ENCODE data around the gene OR5AU1. TPM values are rescaled to one million over a fixed set of nuclear protein-coding genes. Genes with fewer than 3 reads are reported as not detected.

OR5AU1 gene
- total RNA-seq, 1 experiment from 2014 or later: not detected

- H3K4me1 ChIP-seq (ENCODE audit: insufficient read depth, low read length): no peaks in the 10 kb centered on the region; the same call in 1 of the 2 replicates
- H2BK20ac ChIP-seq (ENCODE audit: low read depth, low read length, poor library complexity, severe bottlenecking): no peak overlapping the region
- H2BK5ac ChIP-seq (ENCODE audit: insufficient read length, low read length): no peak overlapping the region
- H3K56ac ChIP-seq (ENCODE audit: insufficient read length, low read depth, low read length): no peak overlapping the region
- TF ChIP-seq, protein P1, sequence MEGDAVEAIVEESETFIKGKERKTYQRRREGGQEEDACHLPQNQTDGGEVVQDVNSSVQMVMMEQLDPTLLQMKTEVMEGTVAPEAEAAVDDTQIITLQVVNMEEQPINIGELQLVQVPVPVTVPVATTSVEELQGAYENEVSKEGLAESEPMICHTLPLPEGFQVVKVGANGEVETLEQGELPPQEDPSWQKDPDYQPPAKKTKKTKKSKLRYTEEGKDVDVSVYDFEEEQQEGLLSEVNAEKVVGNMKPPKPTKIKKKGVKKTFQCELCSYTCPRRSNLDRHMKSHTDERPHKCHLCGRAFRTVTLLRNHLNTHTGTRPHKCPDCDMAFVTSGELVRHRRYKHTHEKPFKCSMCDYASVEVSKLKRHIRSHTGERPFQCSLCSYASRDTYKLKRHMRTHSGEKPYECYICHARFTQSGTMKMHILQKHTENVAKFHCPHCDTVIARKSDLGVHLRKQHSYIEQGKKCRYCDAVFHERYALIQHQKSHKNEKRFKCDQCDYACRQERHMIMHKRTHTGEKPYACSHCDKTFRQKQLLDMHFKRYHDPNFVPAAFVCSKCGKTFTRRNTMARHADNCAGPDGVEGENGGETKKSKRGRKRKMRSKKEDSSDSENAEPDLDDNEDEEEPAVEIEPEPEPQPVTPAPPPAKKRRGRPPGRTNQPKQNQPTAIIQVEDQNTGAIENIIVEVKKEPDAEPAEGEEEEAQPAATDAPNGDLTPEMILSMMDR (conservative IDR thresholded peaks at IDR 0.05): no peak
- H3K23ac ChIP-seq (ENCODE audit: insufficient read length, low read depth, low read length): no peak overlapping the region
- no peaks in the 10 kb centered on the region for H3K79me1 ChIP-seq (ENCODE audit: insufficient read depth, low read depth, low read length, poor library complexity, severe bottlenecking)
- Mint-ChIP-seq H3K36me3 (ENCODE audit: insufficient read depth in 1 of 3, low read depth in 3 of 3) (peaks cover 0 to 2% (median 0%) of the 10 kb centered on the region in 3 experiments; a peak in 2 of 7 replicates), H3K27me3 (ENCODE audit: low read depth) (peaks cover 9% of the 10 kb centered on the region), H3K27ac (no peak overlapping the region), H3K9me3 (peaks cover 3 to 6% of the 10 kb centered on the region in 2 experiments; a peak in 2 of 5 replicates), H3K4me1 (peaks cover 0 to under 1% of the 10 kb centered on the region in 2 experiments; a peak in 1 of 4 replicates), H3K4me3 (no peak overlapping the region)
- no peak overlapping the region for H3K4me2 ChIP-seq (ENCODE audit: insufficient read depth, insufficient read length, low read length)
- no peak overlapping the region for H4K8ac ChIP-seq (replicated peaks; ENCODE audit: insufficient read length, low read depth, low read length)
- H3K14ac ChIP-seq (ENCODE audit: insufficient read depth, low read length): no peak overlapping the region
- no peak overlapping the region for H3K4ac ChIP-seq (ENCODE audit: low read depth, low read length)
- DNase-seq: no peak
- H2AFZ ChIP-seq (ENCODE audit: low read length): no peak overlapping the region
- H4K5ac ChIP-seq (ENCODE audit: insufficient read length, low read depth, low read length): no peak overlapping the region
- no peak overlapping the region for H2BK15ac ChIP-seq (ENCODE audit: low read depth, low read length)
- H3K9me3 ChIP-seq (ENCODE audit: control insufficient read depth, low read depth, low read length): no peaks in the 10 kb centered on the region
- H4K91ac ChIP-seq (ENCODE audit: insufficient read length, low read depth, low read length): no peak overlapping the region
- no peak overlapping the region for H2BK120ac ChIP-seq (ENCODE audit: low read depth, low read length, poor library complexity, severe bottlenecking)
- H2BK12ac ChIP-seq (ENCODE audit: insufficient read length, low read depth, low read length): no peak overlapping the region
- no peak overlapping the region for H3T11ph ChIP-seq (ENCODE audit: low read length)
- H3K27ac ChIP-seq (ENCODE audit: insufficient read length, low read depth, low read length): no peak overlapping the region
- H3K23me2 ChIP-seq (ENCODE audit: insufficient read length, low read depth, low read length, poor library complexity, severe bottlenecking): no peaks in the 10 kb centered on the region
- H2AK5ac ChIP-seq (ENCODE audit: insufficient read length, low read length): no peak overlapping the region
- no peak overlapping the region for H3K18ac ChIP-seq (ENCODE audit: insufficient read length, low read depth, low read length)
- H3K79me2 ChIP-seq (ENCODE audit: insufficient read depth, low read length): no peaks in the 10 kb centered on the region
- H3K27me3 ChIP-seq (ENCODE audit: insufficient read depth, low read length): no peaks in the 10 kb centered on the region
- no peaks in the 10 kb centered on the region for H4K20me1 ChIP-seq (ENCODE audit: control insufficient read depth, insufficient read depth, insufficient read length)
- no CpG with 5 or more reads among the region's 2 CpGs for WGBS (ENCODE audit: extremely low coverage, insufficient read length, low lambda C conversion rate)
- no peak overlapping the region for H3K9ac ChIP-seq (ENCODE audit: extremely low read depth, insufficient read length, low read length)
These were observed 41.7 kb upstream of the OR5AU1 start for GRCh38 chr14:21197418-21198205.

Data from H9 (cell line).